Activated CD8-positive, alpha-beta memory T cell treated with anti-CD3 and anti-CD28 coated beads, Interleukin-2, amount 50 U/mL, for 1 hour (primary cell): Measurements from ENCODE around the gene ADAMTS7.
"Not testable (repeated sequence)": the region's sequence is repeated elsewhere in the genome, so short reads cannot be mapped to it uniquely, and the experiment has no call there.

Experiments
- DNase-seq: peaks from one replicate; pipeline ENCODE4 v3.0.0-alpha.2; 2020; ENCODE audit errors: extremely low read depth

ADAMTS7 gene

GRCh38 chr15:78766041-78766440, 45.2 kb downstream of the ADAMTS7 start:
- no peak for DNase-seq

GRCh38 chr15:78765154-78765860, 46.0 kb downstream of the ADAMTS7 start:
- DNase-seq: not testable (repeated sequence)

- DNase-seq: not testable (repeated sequence)
Measured at GRCh38 chr15:78764340-78765153, 46.7 kb downstream of the ADAMTS7 start.

- no peak for DNase-seq
Measured at GRCh38 chr15:78763796-78764241, 47.4 kb downstream of the ADAMTS7 start.

- DNase-seq: no peak
Measured at GRCh38 chr15:78762985-78763795, 48.1 kb downstream of the ADAMTS7 start.

- DNase-seq: not testable (repeated sequence)
Measured at GRCh38 chr15:78762386-78762961, 48.8 kb downstream of the ADAMTS7 start.

- no peak for DNase-seq
Measured at GRCh38 chr15:78761891-78762385, 49.3 kb downstream of the ADAMTS7 start.

GRCh38 chr15:78761475-78761874, 49.8 kb downstream of the ADAMTS7 start:
- DNase-seq: peak; percentile 34

- no peak for DNase-seq
Measured at GRCh38 chr15:78761020-78761419, 50.2 kb downstream of the ADAMTS7 start.

GRCh38 chr15:78760091-78760882, 51.0 kb downstream of the ADAMTS7 start:
- not testable (repeated sequence) for DNase-seq

- not testable (repeated sequence) for DNase-seq
Measured at GRCh38 chr15:78759361-78759998, 51.8 kb downstream of the ADAMTS7 start.

GRCh38 chr15:78758486-78759200, 52.6 kb downstream of the ADAMTS7 start:
- not testable (repeated sequence) for DNase-seq

- not testable (repeated sequence) for DNase-seq
Measured at GRCh38 chr15:78758084-78758483, 53.2 kb downstream of the ADAMTS7 start.

- no peak for DNase-seq
Measured at GRCh38 chr15:78757636-78757905, 53.7 kb downstream of the ADAMTS7 start.

- not testable (repeated sequence) for DNase-seq
Measured at GRCh38 chr15:78756781-78757635, 54.3 kb downstream of the ADAMTS7 start.

GRCh38 chr15:78755900-78756591, 55.2 kb downstream of the ADAMTS7 start:
- not testable (repeated sequence) for DNase-seq

GRCh38 chr15:78754637-78755280, 56.5 kb downstream of the ADAMTS7 start:
- not testable (repeated sequence) for DNase-seq
